ELR (cell line): Measurements from ENCODE around the gene SPTLC1.
"Not testable (repeated sequence)": the region's sequence is repeated elsewhere in the genome, so short reads cannot be mapped to it uniquely, and the experiment has no call there.

Experiments used
- DNase-seq: peaks from one replicate; pipeline ENCODE4 v3.0.0-alpha.2; 2015; ENCODE audit warnings: low read depth

Gene SPTLC1

GRCh38 chr9:92140074-92140753 is 25.0 kb upstream of the SPTLC1 start:
- DNase-seq = peak; percentile 81

GRCh38 chr9:92138960-92139540 is 23.8 kb upstream of the SPTLC1 start:
- peak; percentile 77 for DNase-seq

DNA sequence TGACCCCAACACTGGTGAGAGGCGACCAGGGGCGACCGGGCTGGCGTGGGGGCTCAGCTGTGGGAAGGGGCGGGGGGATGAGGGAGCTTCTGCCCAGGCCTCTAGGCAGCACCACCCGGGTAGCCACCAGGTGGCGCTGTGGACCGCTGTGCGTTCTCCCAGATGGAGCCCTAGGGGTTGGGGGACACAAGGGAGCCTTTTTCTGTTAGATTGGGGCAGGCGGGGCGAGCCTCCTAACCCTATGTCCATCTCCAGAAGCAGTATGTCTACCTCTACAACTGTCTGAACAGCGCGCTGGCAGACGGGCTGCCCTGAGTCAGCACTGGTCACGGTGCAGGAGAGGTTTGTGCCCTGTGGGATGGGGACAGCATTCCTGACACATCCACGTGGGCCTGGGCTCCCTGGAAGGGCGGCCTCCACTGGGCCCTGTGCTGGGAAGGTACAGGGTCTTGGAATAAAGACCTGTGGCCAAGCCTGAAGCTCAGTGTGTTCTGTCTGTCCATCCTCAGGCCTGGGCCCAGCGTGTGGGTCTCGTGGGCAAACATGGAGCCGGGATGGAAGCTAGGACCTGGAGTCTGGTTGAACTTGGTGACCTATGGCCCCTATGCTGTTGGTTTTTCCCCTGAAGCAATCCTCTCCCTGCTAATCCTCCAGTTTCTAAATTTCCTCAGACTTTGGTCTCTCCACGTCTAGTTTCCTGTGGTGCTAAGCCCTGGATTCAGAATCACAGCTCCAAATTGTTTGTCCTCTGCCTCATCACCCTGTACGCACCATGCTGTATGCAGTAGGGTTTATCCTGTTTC is 23.1 kb upstream of the SPTLC1 start:
- peak; percentile 71 for DNase-seq

DNA sequence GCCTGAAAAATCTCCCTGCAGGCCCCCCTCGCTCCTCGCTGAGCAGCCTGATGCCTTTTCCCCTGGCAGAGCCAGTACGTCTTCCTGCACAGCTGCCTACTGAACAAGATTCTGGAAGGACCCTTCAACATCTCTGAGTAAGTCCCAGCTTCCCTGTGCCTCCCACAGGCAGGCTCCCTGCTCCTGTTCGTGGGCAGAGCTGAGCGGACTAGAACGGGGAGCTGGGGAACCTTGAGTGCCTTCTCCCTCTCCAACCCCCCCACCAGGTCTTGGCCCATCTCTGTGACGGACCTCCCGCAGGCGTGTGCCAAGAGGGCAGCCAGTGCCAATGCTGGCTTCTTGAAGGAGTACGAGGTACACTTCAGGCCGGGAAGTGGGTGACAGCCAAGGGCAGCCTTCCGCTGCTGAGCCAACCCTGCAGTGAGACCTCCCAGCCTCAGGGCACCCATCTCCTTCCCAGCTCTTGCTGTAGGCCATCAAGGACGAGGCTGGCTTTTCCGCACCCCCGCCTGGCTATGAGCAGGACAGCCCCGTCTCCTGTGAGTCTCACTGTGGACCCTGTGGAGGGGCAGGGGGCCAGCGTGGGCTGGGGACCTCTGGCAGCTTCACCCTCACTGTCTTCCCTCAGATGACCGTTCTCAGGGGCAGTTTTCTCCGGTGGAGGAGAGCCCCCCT is 21.1 kb upstream of the SPTLC1 start:
- DNase-seq = no peak

DNA sequence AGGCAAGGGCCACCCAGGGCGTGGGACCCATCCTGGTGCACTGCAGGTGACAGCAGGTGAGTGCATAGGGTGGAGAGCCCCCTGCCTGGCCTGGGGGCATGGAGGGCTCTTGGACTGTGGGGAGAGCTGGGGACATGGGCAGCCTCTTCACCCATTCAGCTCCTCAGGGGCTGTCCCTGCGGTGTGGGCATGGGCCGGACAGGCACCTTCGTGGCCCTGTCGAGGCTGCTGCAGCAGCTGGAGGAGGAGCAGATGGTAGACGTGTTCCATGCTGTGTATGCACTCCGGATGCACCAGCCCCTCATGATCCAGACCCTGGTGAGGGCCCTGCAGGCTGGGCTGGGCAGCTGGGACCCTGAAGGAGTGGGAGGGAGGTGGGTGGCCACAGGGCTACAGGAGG is 20.4 kb upstream of the SPTLC1 start:
- no peak for DNase-seq

GRCh38 chr9:92133949-92134604 is 18.9 kb upstream of the SPTLC1 start:
- DNase-seq = peak; percentile 90

- DNase-seq = not testable (repeated sequence)
Observed at GRCh38 chr9:92132913-92133312, 17.7 kb upstream of the SPTLC1 start.

GRCh38 chr9:92132501-92132900 is 17.3 kb upstream of the SPTLC1 start:
- DNase-seq = no peak

- no peak for DNase-seq
Observed at GRCh38 chr9:92122800-92123199, 7.6 kb upstream of the SPTLC1 start.

DNA sequence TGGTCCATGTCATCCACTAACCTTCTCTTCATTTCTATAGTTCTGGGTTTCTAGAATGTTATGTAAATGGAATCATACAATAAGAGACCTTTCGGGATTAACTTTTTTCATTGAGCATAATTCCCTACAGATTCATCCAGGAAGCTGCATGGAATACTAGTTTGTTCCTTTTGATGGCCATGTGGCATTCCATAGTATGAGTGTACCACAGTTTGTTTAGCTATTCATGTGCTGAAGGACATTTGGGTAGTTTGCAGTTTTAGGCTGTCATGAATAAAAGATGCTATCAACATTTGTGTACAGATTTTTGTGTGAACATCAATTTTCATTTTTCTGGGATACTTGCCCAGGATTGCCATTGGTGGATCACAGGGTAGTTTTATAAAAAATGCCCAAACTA is 6.8 kb upstream of the SPTLC1 start:
- peak; percentile 29 for DNase-seq

DNA sequence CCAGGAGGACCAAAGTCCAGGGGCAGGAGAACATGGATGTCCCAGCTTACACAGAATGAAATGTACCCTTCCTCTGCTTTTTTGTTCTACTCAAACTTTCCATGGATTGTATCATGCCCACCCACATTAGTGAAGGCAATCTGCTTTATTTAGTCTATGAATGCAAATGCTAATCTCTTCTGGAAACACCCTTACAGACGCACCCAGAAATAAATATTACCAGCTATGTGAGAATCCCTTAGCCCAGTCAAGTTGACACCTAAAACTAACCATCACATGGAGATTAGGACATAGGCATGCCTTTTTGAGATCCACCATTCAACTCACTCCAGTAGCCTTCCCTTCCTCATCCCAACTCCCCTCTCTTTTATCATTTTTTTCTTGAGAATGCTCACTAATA is 6.1 kb upstream of the SPTLC1 start:
- DNase-seq = no peak

DNA sequence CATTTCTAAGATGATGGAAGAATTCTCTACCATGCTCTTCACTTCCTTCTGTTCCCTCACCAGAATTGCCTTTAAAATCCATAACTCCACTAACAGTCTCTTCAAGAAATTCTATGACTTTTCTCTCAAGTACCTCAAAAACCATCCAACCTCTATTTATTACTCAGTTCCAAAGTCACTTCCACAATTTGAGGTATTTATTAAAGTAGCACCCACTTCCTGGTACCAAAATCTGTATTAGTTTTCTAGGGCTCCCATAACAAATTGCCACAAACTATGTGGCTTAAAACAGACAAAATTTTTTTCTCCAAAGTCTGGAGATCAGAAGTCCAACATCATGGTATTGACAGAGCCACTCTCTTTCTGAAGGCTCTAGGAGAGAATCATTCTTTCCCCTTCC is 4.9 kb upstream of the SPTLC1 start:
- no peak for DNase-seq

DNA sequence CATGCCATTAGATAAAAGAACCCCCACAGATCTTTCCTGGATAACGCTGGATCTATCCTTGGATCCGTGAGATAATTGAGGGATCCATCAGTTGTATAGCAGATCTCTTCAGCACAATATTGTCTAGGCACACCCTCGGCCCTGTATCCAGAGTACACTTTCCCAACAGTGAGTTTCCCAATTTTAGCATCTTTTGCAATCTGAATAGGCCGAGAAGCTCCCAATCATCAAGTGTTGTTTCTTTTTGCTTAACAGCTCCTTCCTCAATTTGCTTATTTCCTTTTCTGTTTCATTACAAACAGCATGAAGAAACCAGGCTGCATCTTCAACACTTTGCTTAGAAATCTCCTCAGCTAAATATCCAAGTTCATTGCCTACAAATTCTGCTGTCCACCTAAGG is 4.4 kb upstream of the SPTLC1 start:
- no peak for DNase-seq

DNA sequence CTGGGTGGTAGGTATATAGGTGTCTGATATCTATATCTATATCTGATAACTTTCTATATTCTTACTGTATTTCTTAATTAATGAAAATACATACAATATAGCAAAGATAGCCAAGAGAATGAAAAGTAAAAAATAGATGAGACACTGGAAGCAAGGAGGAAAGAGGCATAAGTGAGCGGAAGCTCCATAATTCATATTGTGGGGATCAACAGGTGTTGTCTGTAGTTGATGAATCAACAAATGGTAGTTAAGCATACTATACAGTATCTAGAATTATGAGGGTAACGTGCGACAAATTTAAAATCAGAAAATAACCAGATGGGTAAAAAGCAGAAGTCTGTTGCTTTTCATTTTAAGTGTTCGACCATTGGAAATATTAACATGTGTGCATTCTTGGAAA is 7.1 kb downstream of the SPTLC1 start:
- DNase-seq = no peak

- DNase-seq = not testable (repeated sequence)
Observed at GRCh38 chr9:92105446-92106225, 9.6 kb downstream of the SPTLC1 start.

DNA sequence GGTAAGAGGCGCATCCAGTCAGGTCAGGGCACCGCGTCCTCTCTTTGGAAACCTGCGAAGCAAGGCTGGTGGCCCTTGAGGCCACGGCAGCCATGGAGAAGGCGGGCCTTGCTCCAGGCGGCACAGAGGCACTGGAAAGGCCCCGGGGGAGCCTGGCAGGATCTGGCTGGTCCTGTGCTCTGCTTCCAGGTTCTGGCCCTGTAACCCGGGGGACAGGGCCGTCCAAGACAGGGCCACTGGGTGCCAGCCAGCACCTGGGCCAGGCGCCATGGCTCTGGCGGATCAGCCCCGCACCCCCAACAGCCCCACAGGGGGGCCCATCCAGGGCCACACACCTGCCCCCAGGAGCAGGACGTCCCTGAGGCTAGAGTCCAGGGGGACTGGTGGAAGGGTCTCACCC is 11.6 kb downstream of the SPTLC1 start:
- not testable (repeated sequence) for DNase-seq

DNA sequence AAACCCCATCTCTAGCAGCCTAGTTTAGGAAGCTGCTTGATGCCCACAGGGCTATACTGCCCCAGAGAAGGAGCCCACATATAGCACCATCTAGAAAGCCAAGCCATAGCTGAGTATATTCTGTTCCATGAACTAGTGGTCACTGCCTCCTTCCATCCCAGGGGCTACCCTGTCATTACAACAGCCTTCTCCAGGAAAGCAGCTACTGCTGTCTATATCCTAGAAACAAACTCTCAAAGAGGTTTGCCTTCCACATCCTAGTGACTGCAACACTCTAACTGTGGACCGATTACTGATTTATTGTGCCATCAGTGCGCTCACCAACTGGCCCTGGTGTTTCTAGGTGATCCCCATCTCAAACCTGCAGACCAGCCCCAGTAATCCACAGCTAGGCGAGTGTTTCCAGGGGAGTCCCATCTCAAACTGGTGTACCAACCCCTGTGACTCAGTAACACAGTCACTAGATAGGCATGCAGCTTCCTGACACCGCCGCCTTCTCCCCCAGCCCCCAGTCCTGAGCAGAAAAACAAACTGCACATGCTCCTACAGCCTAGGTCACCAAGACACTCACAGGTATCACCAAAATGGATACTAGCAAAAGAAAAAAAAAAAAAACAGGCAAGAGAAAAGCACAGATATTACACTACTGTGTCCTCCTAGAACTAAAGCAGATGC is 14.8 kb downstream of the SPTLC1 start:
- DNase-seq = peak; percentile 91

GRCh38 chr9:92098638-92099037 is 16.6 kb downstream of the SPTLC1 start:
- no peak for DNase-seq

DNA sequence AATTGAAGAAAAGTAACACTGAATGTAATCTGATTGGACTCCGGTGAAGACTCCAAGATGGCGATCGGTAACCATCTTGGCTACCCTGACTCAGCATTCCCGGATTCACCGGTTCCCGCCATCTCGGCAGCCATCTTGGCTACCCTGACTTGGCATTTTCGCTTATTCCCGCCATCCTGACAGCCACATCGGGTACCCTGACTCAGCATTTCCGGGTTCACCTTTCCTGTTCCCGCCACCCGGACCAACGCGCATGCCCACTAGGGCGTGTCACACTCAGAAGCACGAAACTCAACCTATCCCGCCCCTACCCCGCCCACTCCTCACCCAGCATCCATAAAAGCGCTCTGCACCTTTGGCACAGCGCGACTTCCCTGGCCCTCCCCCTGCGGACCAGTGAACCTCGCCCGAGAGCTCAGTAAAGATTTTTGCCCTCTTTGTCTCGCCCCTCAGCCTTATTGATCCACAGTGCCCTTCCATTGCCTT is 17.2 kb downstream of the SPTLC1 start:
- DNase-seq = no peak

- DNase-seq = no peak
Observed at GRCh38 chr9:92095236-92095635, 20.0 kb downstream of the SPTLC1 start.

- DNase-seq = peak; percentile 54
Observed at GRCh38 chr9:92094655-92095054, 20.6 kb downstream of the SPTLC1 start.
